GM19455 (cell line): Measurements from ENCODE around the gene TSSC4.

ENCODE experiments used
- ATAC-seq: cut with Tn5 transposase; IDR thresholded peaks from one replicate; pipeline ENCODE4 v1.9.1; 2021; ENCODE audit not compliant: unreplicated experiment

The TSSC4 gene

GRCh38 chr11:2415601-2416380 lies 15.2 kb downstream of the TSSC4 start:
- ATAC-seq, result no peak

GRCh38 chr11:2416765-2417164 lies 16.2 kb downstream of the TSSC4 start:
- no peak for ATAC-seq

- no peak for ATAC-seq
Observed at GRCh38 chr11:2417856-2418692, 17.5 kb downstream of the TSSC4 start.

- ATAC-seq, result no peak
Observed at GRCh38 chr11:2418693-2419360, 18.3 kb downstream of the TSSC4 start.

GRCh38 chr11:2419638-2420501 lies 19.3 kb downstream of the TSSC4 start:
- ATAC-seq, result no peak

- ATAC-seq, result peak; percentile 65
Observed at GRCh38 chr11:2420502-2421225, 20.1 kb downstream of the TSSC4 start.

GRCh38 chr11:2421226-2421994 lies 20.9 kb downstream of the TSSC4 start:
- no peak for ATAC-seq

- no peak for ATAC-seq
Observed at GRCh38 chr11:2421996-2422395, 21.4 kb downstream of the TSSC4 start.

- ATAC-seq, result no peak
Observed at GRCh38 chr11:2422461-2423156, 22.1 kb downstream of the TSSC4 start.

GRCh38 chr11:2423157-2424025 lies 22.8 kb downstream of the TSSC4 start:
- no peak for ATAC-seq

GRCh38 chr11:2424811-2425495 lies 24.4 kb downstream of the TSSC4 start:
- ATAC-seq, result no peak

GRCh38 chr11:2425506-2425905 lies 25.0 kb downstream of the TSSC4 start:
- ATAC-seq, result no peak

GRCh38 chr11:2426221-2426620 lies 25.7 kb downstream of the TSSC4 start:
- no peak for ATAC-seq

- ATAC-seq, result no peak
Observed at GRCh38 chr11:2426826-2427521, 26.4 kb downstream of the TSSC4 start.

- ATAC-seq, result no peak
Observed at GRCh38 chr11:2427721-2428321, 27.3 kb downstream of the TSSC4 start.

GRCh38 chr11:2428322-2428795 lies 27.8 kb downstream of the TSSC4 start:
- no peak for ATAC-seq
